ENCODE results near the gene GABRA6.
"Not testable (repeated sequence)": the region's sequence is repeated elsewhere in the genome, so short reads cannot be mapped to it uniquely, and the experiment has no call there.

Gene GABRA6

GRCh38 chr5:161685461-161685860 is at the start of gene GABRA6:
TSS of gene GABRA6 (plus strand) at chr5:161685721. CDS start at chr5:161685990, 269 bp downstream.
- DNase-seq: no peak

DNA sequence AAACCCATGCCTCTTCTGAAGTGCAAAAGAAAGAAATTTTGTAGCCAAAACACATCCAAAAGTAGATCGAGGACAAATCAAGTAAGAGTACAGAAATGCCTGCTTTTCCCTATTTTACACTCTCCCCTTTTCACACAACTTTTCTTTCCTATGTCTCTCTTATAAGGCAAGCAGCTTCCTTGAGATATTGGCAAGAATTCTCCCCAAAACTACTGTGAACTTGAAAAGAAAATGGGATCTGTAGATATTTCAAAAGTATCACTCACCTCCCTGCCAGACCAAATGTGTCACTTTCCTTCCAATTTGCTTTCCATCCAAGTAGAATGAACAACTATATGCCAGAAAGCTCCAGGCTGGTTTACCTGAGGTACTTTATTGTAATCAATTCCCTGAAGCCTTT is 47.9 kb upstream of the GABRA6 start:
- DNase-seq: no peak

DNA sequence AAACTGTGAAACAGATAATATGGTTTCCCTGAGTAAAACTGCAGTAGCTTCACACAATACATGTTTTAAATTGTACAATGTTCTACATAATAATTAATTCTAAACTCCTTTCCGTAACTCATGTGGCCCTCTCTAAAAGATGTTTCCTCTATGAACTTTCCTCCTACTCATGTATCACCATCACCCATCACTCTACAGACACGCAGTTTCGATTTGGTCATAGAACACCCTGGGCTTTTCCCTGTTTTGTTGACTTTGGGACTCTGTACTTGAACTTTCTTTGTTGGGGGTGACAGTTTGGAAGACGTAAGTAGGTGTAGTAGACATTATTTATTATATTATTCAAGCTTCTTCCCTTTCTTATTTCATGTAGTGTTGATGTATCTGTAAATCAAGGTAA is 44.1 kb upstream of the GABRA6 start:
- DNase-seq: no peak

DNA sequence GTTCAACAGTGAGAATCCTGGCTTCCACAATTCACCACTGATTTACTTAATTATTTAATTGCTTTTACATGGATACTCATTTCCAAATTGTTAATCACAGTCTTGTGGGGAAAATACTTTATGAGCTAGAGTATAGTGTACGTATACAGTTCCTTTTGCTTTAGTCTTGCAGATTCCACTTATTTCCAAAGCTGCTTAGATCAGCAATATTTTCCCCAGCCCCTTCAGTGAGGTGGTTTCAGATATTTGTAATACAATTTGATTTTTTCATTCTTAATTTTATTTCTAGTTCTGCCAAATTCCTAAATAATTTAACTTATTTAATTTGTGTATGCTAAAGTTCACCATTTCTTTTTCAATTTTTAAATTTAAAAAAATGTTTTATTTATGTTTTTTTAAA is 40.3 kb upstream of the GABRA6 start:
- no peak for DNase-seq

DNA sequence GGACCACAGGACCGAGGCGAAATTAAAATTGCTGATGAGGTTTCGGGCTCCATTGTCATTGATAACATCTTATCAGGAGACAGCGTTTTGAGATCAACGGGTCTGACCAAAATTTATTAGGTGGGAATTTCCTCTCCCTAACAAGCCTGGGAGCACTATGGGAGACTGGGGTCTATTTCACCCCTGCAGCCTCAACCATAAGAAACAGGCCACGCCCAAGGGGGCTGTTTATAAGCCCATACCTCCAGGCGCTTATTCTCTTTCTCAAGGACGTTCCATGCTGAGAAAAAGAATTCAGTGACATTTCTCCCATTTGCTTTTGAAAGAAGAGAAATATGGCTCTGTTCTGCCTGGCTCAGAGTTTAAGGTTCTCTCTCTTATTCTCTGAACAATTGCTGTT is 33.6 kb upstream of the GABRA6 start:
- DNase-seq: not testable (repeated sequence)

- no peak for DNase-seq
Measured at GRCh38 chr5:161660806-161661205, 24.7 kb upstream of the GABRA6 start.

- no peak for DNase-seq
Measured at GRCh38 chr5:161663431-161663830, 22.1 kb upstream of the GABRA6 start.

- DNase-seq: no peak
Measured at GRCh38 chr5:161676103-161676502, 9.4 kb upstream of the GABRA6 start.

DNA sequence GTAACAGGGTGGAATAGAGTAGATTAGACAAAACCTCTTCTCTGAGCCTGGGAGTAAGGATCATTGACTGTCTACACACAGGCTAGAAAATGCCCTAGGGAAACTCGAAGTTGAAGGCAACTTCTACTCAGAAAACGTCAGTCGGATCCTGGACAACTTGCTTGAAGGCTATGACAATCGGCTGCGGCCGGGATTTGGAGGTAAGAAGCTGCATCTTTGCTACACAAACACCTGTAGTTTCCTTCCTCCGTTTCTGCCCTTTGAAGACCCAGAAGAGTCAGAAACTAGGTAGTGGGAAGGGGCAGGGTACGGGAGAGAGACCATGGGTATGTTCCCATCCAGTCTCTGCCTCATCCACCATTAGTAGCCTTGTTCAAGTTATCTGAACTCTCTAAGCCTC is 628 bp downstream of the GABRA6 start:
- DNase-seq: no peak

- no peak for DNase-seq
Measured at GRCh38 chr5:161686881-161687280, 1.4 kb downstream of the GABRA6 start.

DNA sequence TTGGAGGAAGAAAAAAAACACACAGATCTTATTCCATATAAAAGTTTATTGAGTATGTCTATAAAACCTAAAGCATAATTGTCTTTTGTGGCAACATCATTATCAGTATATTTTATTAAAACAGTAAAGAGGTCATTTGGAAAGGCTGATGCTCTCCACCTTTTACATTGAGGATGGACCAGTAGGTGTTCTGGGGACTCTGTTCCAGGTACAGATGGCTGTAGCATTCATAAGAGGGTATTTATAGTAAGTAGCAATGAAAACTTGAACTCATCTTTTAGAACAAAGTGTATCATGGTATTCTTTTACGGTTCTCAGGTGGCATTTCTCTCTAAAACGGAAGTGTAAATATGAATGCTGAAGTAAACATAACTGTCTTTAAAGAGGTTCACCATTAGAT is 1.8 kb downstream of the GABRA6 start:
- no peak for DNase-seq

GRCh38 chr5:161691911-161692310 is 6.4 kb downstream of the GABRA6 start:
- DNase-seq: no peak

DNA sequence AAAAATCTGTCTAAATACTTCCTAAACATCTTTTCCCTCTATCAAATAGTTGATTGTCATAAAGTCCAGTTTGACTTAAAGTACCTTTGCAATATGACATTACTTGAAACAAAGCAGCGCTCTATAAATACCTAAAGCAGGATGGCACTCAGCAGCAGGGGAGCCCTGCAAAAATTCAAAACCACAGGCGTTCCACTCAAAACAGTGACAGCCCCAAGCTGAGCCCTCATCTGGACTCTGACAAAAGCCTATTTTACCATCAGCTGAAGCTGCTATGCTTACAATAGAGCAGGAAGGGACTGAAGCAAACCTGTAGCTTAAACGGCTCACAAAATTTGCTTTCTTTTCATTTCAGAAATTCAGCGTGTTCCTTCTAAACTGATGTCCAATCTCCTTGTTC is 11.5 kb downstream of the GABRA6 start:
- no peak for DNase-seq

GRCh38 chr5:161700065-161700464 is 14.5 kb downstream of the GABRA6 start:
- no peak for DNase-seq

- DNase-seq: no peak
Measured at GRCh38 chr5:161703528-161703927, 18.0 kb downstream of the GABRA6 start.

- no peak for DNase-seq
Measured at GRCh38 chr5:161707382-161707781, 21.9 kb downstream of the GABRA6 start.

GRCh38 chr5:161709239-161709638 is 23.7 kb downstream of the GABRA6 start:
- DNase-seq: no peak

GRCh38 chr5:161713042-161713441 is 27.5 kb downstream of the GABRA6 start:
- no peak for DNase-seq

GRCh38 chr5:161719157-161719556 is 33.6 kb downstream of the GABRA6 start:
- no peak for DNase-seq

DNA sequence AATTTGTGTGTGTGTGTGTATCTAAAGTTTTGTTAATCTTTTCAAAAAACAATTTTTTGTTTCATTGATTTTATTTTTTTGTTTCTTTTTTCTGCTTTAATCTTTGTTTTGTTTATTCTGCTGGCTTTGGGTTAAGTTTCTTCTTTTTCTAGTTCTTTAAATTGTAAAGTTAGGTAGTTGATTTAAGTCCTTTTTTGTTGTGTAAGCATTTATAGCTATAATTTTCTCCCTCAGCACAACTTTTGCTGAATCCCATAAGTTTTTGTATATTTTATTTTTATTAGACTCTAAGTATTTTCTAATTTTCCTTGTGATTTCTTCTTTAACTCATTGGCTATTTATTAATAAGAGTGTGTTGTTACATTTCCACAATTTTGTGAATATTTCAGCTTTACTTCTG is 34.9 kb downstream of the GABRA6 start:
- no peak for DNase-seq

DNA sequence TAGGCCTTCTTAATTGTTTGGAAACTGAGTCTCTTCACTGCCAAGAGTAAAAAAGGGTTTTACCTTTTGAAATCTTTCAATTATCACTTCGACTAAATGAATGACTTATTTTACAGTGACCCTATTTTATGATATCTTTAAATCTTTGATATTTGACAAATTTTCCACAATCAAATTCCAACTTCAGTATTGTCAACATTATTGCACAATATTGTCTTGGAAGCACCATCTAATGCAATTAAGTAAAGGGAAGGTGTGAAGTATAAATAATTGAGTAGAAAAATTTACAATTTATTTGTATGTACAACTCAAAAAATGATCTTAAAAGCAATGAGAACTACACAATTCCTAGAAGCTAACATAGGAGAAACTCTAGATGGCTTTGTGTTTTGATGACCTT is 49.2 kb downstream of the GABRA6 start:
- no peak for DNase-seq

DNA sequence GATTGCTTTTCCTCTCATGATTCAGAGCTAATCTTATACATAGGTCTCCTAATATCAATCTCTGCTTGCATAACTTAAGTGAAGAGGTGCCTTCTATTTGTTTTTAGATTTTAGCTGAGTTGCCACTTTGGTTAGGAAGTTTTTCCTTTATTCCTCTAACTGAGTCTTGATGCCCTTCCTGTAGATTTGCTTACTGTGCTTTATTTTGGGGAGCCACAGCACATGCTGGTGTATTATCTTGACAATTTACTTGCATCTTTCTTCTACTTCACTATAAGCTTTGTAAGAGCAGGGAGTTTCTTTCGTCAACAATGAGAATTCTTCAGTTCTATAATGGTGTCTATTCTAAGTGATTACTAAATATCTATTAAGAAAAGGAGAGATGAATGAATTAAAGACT is 54.9 kb downstream of the GABRA6 start:
- no peak for DNase-seq

DNA sequence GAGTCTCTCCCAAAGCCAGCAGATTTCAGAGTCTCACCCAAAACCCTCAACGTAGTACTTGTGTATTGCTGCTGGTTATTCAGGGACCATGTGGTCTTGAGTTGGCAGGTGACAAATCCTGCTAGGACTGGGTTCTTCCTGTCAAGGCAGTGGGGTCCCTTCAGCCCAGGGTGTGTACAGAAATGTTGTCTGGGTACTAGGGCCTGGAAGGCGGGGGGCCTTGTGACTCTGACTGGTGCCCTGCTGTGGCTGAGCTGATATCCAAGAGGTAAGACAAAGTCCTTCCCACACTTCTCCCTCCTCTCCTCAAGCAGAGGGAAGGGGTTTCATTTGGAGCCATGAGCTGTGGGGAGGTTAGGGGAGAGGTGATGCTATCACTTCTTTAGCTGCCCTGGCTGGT is 58.8 kb downstream of the GABRA6 start:
- DNase-seq: no peak

- no peak for DNase-seq
Measured at GRCh38 chr5:161745392-161745791, 59.9 kb downstream of the GABRA6 start.

- no peak for DNase-seq
Measured at GRCh38 chr5:161751265-161751664, 65.7 kb downstream of the GABRA6 start.

Measured in stimulated activated naive CD4-positive, alpha-beta T cell treated with Interleukin-2 at 50 U/mL for 16 hours (primary cell).